ENCODE results near the gene SEPTIN8. TPM values are rescaled to one million over a fixed set of nuclear protein-coding genes. Genes with fewer than 3 reads are reported as not detected.

SEPTIN8 gene
- total and polyA plus RNA-seq, 8 donors = 15.5 to 47.3 (median 32.3) TPM

Other genes with a start within 250 kb of the SEPTIN8 start
- not detected for gene IL5, start 233.7 kb downstream of the SEPTIN8 start, total RNA-seq
- gene IL5, start 233.7 kb downstream of the SEPTIN8 start, polyA plus RNA-seq = not detected
- 10 to 100 TPM; 30.9 to 93.2 (median 46.0) TPM for gene RAD50, start 220.3 kb downstream of the SEPTIN8 start, total RNA-seq
- 10 to 100 TPM in 1 of 3 donors, 1 to 10 TPM in 2; 5.2 to 12.2 (median 6.6) TPM for gene RAD50, start 220.3 kb downstream of the SEPTIN8 start, polyA plus RNA-seq
- gene IL13, start 119.1 kb downstream of the SEPTIN8 start, total RNA-seq = under 1 TPM in 1 of 5 donors, not detected in 4; 0.55 TPM
- not detected for gene IL13, start 119.1 kb downstream of the SEPTIN8 start, polyA plus RNA-seq
- not detected for gene IL4, start 103.2 kb downstream of the SEPTIN8 start, total RNA-seq
- not detected for gene IL4, start 103.2 kb downstream of the SEPTIN8 start, polyA plus RNA-seq
- gene KIF3A, start 39.7 kb downstream of the SEPTIN8 start, total RNA-seq = 10 to 100 TPM in 1 of 5 donors, 1 to 10 TPM in 3, under 1 TPM in 1; 0.58 to 19.3 (median 8.5) TPM
- 1 to 10 TPM; 1.5 to 3.8 (median 2.1) TPM for gene KIF3A, start 39.7 kb downstream of the SEPTIN8 start, polyA plus RNA-seq
- gene CCNI2, start 29.8 kb downstream of the SEPTIN8 start, total RNA-seq = 10 to 100 TPM in 2 of 5 donors, under 1 TPM in 1, not detected in 2; 0.92 to 56.7 (median 34.5) TPM
- 1 to 10 TPM in 2 of 3 donors, under 1 TPM in 1; 0.46 to 1.9 (median 1.3) TPM for gene CCNI2, start 29.8 kb downstream of the SEPTIN8 start, polyA plus RNA-seq
- 10 to 100 TPM in 2 of 5 donors, 1 to 10 TPM in 2, not detected in 1; 6.8 to 91.8 (median 13.2) TPM for gene SOWAHA, start 36.1 kb upstream of the SEPTIN8 start, total RNA-seq
- gene SOWAHA, start 36.1 kb upstream of the SEPTIN8 start, polyA plus RNA-seq = 1 to 10 TPM; 2.4 to 5.7 (median 5.2) TPM
- gene SHROOM1, start 53.4 kb upstream of the SEPTIN8 start, total RNA-seq = 100 to 1,000 TPM in 1 of 5 donors, 10 to 100 TPM in 3, 1 to 10 TPM in 1; 5.3 to 264 (median 48.7) TPM
- 10 to 100 TPM in 1 of 3 donors, 1 to 10 TPM in 2; 7.5 to 12.8 (median 9.6) TPM for gene SHROOM1, start 53.4 kb upstream of the SEPTIN8 start, polyA plus RNA-seq
- gene GDF9, start 89.2 kb upstream of the SEPTIN8 start, total RNA-seq = 1 to 10 TPM in 2 of 5 donors, not detected in 3; 1.2 to 4.4 TPM
- gene GDF9, start 89.2 kb upstream of the SEPTIN8 start, polyA plus RNA-seq = 1 to 10 TPM in 1 of 3 donors, under 1 TPM in 1, not detected in 1; 0.25 to 1.1 TPM
- 100 to 1,000 TPM in 2 of 5 donors, 10 to 100 TPM in 3; 66.5 to 173 (median 83.4) TPM for gene UQCRQ, start 89.4 kb upstream of the SEPTIN8 start, total RNA-seq
- 100 to 1,000 TPM; 470 to 603 (median 499) TPM for gene UQCRQ, start 89.4 kb upstream of the SEPTIN8 start, polyA plus RNA-seq
- 1 to 10 TPM in 2 of 5 donors, under 1 TPM in 1, not detected in 2; 0.92 to 2.3 (median 1.3) TPM for gene LEAP2, start 96.4 kb upstream of the SEPTIN8 start, total RNA-seq
- 1 to 10 TPM; 1.4 to 2.2 (median 1.4) TPM for gene LEAP2, start 96.4 kb upstream of the SEPTIN8 start, polyA plus RNA-seq
- 100 to 1,000 TPM in 2 of 5 donors, 10 to 100 TPM in 3; 15.9 to 133 (median 99.1) TPM for gene AFF4, start 186.4 kb upstream of the SEPTIN8 start, total RNA-seq
- 10 to 100 TPM in 1 of 3 donors, 1 to 10 TPM in 2; 7.0 to 18.3 (median 9.4) TPM for gene AFF4, start 186.4 kb upstream of the SEPTIN8 start, polyA plus RNA-seq
- 10 to 100 TPM in 1 of 5 donors, 1 to 10 TPM in 3, under 1 TPM in 1; 0.29 to 16.5 (median 6.4) TPM for gene ZCCHC10, start 249.3 kb upstream of the SEPTIN8 start, total RNA-seq
- gene ZCCHC10, start 249.3 kb upstream of the SEPTIN8 start, polyA plus RNA-seq = 10 to 100 TPM; 21.3 to 45.1 (median 23.3) TPM